DOHH2 (cell line): ENCODE measurements around the gene MPC2.

ENCODE experiments used
- H3F3A ChIP-seq: fragments of 200-600 bp; sonication (generic), shearing (Covaris generic); 2 replicates; pipeline ENCODE4 v1.6.0; 2016; ENCODE audit warnings: antibody characterized with exemption, mild to moderate bottlenecking; ENCODE audit not compliant: control insufficient read depth, insufficient read depth
- H3K27ac ChIP-seq: fragments of 200-600 bp; sonication (generic); 2 replicates; pipeline ENCODE4 v1.5.1; 2014; ENCODE audit warnings: low read depth, mild to moderate bottlenecking, low read length, moderate library complexity
- H3K27me3 ChIP-seq: fragments of 200-600 bp; sonication (generic); 2 replicates; pipeline ENCODE4 v1.6.1; 2014; ENCODE audit warnings: mild to moderate bottlenecking, low read length, mixed read lengths; ENCODE audit not compliant: control insufficient read depth
- H3K36me3 ChIP-seq: fragments of 200-600 bp; sonication (generic); 2 replicates; pipeline ENCODE4 v1.6.1; 2014; ENCODE audit warnings: mild to moderate bottlenecking, low read length, moderate library complexity, mixed read lengths; ENCODE audit not compliant: control insufficient read depth
- H3K4me1 ChIP-seq: fragments of 200-600 bp; sonication (generic); 2 replicates; pipeline ENCODE4 v1.6.1; 2014; ENCODE audit warnings: mild to moderate bottlenecking, low read length, mixed read lengths; ENCODE audit not compliant: control insufficient read depth
- H3K4me2 ChIP-seq: fragments of 200-600 bp; sonication (generic); 2 replicates; pipeline ENCODE4 v1.6.0; 2014; ENCODE audit warnings: mild to moderate bottlenecking, low read length, moderate library complexity
- H3K4me3 ChIP-seq: fragments of 200-600 bp; sonication (generic); 2 replicates; pipeline ENCODE4 v1.5.1; 2014; ENCODE audit warnings: mild to moderate bottlenecking, low read length, mixed read lengths
- H3K79me2 ChIP-seq: fragments of 200-600 bp; sonication (generic); 2 replicates; pipeline ENCODE4 v1.6.1; 2014; ENCODE audit warnings: mild to moderate bottlenecking, low read length, mixed read lengths; ENCODE audit not compliant: control insufficient read depth
- H3K9me2 ChIP-seq: fragments of 200-600 bp; sonication (generic); replicated peaks from 2 replicates; pipeline ENCODE4 v1.6.1; 2014; ENCODE audit warnings: mild to moderate bottlenecking, low read length, mixed read lengths; ENCODE audit not compliant: control insufficient read depth
- H3K9me3 ChIP-seq: fragments of 200-600 bp; sonication (generic); 2 replicates; pipeline ENCODE4 v1.6.1; 2014; ENCODE audit warnings: antibody characterized with exemption, low read length, mixed read lengths; ENCODE audit not compliant: control insufficient read depth, insufficient read depth
- H4K20me1 ChIP-seq: fragments of 200-600 bp; sonication (generic); 2 replicates; pipeline ENCODE4 v1.6.0; 2014; ENCODE audit warnings: low read depth, mild to moderate bottlenecking, antibody characterized with exemption, low read length, moderate library complexity; ENCODE audit not compliant: control insufficient read depth, insufficient read depth
- CTCF ChIP-seq: fragments of 200-600 bp; sonication (generic); IDR thresholded peaks from one replicate; pipeline ENCODE4 v1.5.1; 2014; ENCODE audit warnings: antibody characterized with exemption, mild to moderate bottlenecking, low read depth, low read length; ENCODE audit not compliant: poor library complexity, severe bottlenecking
- EZH2phosphoT487 ChIP-seq: fragments of 200-600 bp; sonication (generic); IDR thresholded peaks from 2 replicates; pipeline ENCODE4 v1.6.1; 2017; ENCODE audit warnings: borderline replicate concordance, mild to moderate bottlenecking, antibody characterized with exemption, low read length, moderate library complexity, mixed read lengths

MPC2 gene

DNA sequence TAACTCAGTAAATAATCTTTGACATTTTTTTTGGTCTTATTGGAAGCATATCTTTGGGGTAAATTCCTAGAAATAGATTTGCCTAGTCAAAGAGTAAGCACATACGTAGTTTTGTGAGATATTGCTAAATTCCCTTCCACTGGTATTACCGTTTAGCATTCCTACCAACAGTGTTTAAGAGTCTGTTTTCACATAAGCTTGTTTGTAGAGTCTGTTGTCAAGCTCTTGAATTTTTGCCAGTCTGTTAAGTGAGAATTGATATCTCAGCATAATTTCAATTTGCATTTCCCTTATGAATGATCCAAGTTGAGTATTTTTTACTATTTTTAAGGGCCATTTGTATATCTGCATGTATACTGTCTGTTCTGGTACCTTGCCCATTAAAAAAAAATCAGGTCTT lies 37.0 kb upstream of the MPC2 start:
- TF ChIP-seq EZH2phosphoT487 (no peak), CTCF (no peak)
- Histone ChIP-seq H3K4me1 (no peaks in the 10 kb centered on the region), H3K27me3 (no peaks in the 10 kb centered on the region), H3K36me3 (peaks cover 20% of the 10 kb centered on the region), H3F3A (0 out of 2 replicates have a peak, but pooled peaks cover 4% of the 10 kb centered on the region), H3K27ac (no peak overlapping the region), H3K79me2 (no peaks in the 10 kb centered on the region), H3K4me2 (no peak overlapping the region), H3K9me2 (no peaks in the 10 kb centered on the region), H3K4me3 (no peak overlapping the region), H3K9me3 (no peaks in the 10 kb centered on the region), H4K20me1 (no peaks in the 10 kb centered on the region)

DNA sequence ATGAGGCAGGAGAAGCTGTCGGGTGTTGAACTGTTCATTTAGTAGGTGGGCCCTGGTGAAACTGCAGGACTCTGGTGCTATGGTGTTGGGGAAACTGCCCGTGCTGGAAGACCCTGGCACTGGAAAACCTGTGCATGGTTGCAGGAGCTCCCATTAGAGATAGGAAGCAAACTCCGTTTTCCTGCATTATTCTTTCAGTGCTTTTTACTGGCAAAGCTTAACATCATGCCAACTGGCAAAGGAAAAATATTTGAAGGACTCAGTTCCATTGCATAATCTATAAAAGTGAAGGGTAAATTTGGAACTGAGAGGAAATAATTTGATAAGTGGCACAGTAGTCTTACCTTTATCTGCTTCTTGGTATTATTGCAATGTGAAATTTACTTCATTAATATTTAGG lies 31.7 kb upstream of the MPC2 start:
- Histone ChIP-seq H3K9me3 (no peaks in the 10 kb centered on the region), H3K27me3 (no peaks in the 10 kb centered on the region), H4K20me1 (no peaks in the 10 kb centered on the region), H3K27ac (no peak overlapping the region), H3F3A (no peaks in the 10 kb centered on the region), H3K4me3 (no peak overlapping the region), H3K9me2 (no peaks in the 10 kb centered on the region), H3K79me2 (peaks cover 8% of the 10 kb centered on the region), H3K4me2 (no peak overlapping the region), H3K4me1 (no peaks in the 10 kb centered on the region), H3K36me3 (no peaks in the 10 kb centered on the region; the same call in none of the 2 replicates)
- no peak for TF ChIP-seq CTCF
- no peak for TF ChIP-seq EZH2phosphoT487

- H3K9me3 ChIP-seq, result no peaks in the 10 kb centered on the region
- no peaks in the 10 kb centered on the region for H3F3A ChIP-seq
- H3K9me2 ChIP-seq, result no peaks in the 10 kb centered on the region
- peaks cover 17% of the 10 kb centered on the region for H3K79me2 ChIP-seq
- no peak overlapping the region for H3K4me2 ChIP-seq
- TF ChIP-seq CTCF, result no peak
- TF ChIP-seq EZH2phosphoT487, result no peak
- H3K27me3 ChIP-seq, result no peaks in the 10 kb centered on the region
- no peaks in the 10 kb centered on the region; the same call in none of the 2 replicates for H3K36me3 ChIP-seq
- no peaks in the 10 kb centered on the region for H3K4me1 ChIP-seq
- no peak overlapping the region for H3K4me3 ChIP-seq
- no peak overlapping the region for H3K27ac ChIP-seq
- no peaks in the 10 kb centered on the region for H4K20me1 ChIP-seq
These were observed 29.2 kb upstream of the MPC2 start for GRCh38 chr1:167966050-167966449.

- Histone ChIP-seq H3K4me1 (no peaks in the 10 kb centered on the region), H3K9me3 (no peaks in the 10 kb centered on the region), H3K9me2 (no peaks in the 10 kb centered on the region), H3K4me3 (no peak overlapping the region), H3K36me3 (no peaks in the 10 kb centered on the region; the same call in none of the 2 replicates), H3K27me3 (no peaks in the 10 kb centered on the region), H3K27ac (no peak overlapping the region), H4K20me1 (no peaks in the 10 kb centered on the region), H3K4me2 (no peak overlapping the region), H3F3A (no peaks in the 10 kb centered on the region), H3K79me2 (peaks cover 22% of the 10 kb centered on the region)
- TF ChIP-seq CTCF (no peak), EZH2phosphoT487 (no peak)
These were observed 27.8 kb upstream of the MPC2 start for GRCh38 chr1:167964646-167965045.
